ENCODE measurements around the gene TALDO1.

Gene TALDO1

DNA sequence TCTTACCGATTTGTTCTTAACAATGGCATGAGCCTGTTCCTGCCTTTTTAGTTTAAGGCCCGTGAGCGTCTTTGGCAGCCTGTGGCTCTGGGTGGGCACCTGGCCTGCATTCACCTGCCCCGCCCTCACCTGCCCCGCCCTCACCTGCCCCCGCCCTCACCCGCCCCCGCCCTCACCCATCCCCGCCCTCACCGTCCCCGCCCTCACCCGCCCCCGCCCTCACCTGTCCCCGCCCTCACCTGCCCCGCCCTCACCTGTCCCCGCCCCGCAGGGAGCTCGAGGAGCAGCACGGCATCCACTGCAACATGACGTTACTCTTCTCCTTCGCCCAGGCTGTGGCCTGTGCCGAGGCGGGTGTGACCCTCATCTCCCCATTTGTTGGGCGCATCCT, 15.8 kb downstream of the TALDO1 start:
- H3K27ac ChIP-seq, result peak overlapping the region; percentile 54
- TF ChIP-seq CTCF (conservative IDR thresholded peaks at IDR 0.05), result no peak

DNA sequence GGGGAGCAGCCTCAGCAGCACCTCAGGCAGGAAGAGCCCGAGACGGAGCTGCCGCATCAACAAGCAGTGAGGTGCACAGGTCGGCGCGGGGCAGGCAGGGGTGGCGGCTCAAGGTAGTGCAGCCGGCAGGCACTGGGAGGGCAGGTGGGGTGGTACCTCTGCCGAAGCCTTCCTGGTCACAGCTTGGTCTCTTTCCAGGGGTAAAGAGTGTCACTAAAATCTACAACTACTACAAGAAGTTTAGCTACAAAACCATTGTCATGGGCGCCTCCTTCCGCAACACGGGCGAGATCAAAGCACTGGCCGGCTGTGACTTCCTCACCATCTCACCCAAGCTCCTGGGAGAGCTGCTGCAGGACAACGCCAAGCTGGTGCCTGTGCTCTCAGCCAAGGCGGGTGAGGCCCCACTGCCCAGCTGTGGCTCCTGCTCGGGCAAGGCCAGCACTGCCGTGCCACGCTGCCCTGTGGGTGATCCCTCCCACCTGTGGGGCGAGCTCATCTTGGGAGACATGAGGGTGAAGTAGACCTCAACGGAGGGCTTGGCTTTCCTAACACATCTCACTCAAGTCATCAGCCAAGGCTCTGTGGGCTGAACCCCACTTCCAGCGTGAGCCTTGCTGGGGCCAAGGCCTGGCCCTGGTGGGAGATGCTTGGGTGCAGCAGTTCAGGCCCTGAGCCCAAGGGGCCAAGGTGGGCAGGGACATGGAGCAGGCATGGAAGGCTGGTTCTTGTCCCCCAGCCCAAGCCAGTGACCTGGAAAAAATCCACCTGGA, 16.5 kb downstream of the TALDO1 start:
- no peak for TF ChIP-seq CTCF (conservative IDR thresholded peaks at IDR 0.05)
- H3K27ac ChIP-seq, result peak overlapping the region; percentile 35; the same call in 1 of the 2 replicates

GRCh38 chr11:764322-765024, 17.2 kb downstream of the TALDO1 start:
- no peak for TF ChIP-seq CTCF (conservative IDR thresholded peaks at IDR 0.05)
- no peak overlapping the region; the same call in 1 of the 2 replicates for H3K27ac ChIP-seq

DNA sequence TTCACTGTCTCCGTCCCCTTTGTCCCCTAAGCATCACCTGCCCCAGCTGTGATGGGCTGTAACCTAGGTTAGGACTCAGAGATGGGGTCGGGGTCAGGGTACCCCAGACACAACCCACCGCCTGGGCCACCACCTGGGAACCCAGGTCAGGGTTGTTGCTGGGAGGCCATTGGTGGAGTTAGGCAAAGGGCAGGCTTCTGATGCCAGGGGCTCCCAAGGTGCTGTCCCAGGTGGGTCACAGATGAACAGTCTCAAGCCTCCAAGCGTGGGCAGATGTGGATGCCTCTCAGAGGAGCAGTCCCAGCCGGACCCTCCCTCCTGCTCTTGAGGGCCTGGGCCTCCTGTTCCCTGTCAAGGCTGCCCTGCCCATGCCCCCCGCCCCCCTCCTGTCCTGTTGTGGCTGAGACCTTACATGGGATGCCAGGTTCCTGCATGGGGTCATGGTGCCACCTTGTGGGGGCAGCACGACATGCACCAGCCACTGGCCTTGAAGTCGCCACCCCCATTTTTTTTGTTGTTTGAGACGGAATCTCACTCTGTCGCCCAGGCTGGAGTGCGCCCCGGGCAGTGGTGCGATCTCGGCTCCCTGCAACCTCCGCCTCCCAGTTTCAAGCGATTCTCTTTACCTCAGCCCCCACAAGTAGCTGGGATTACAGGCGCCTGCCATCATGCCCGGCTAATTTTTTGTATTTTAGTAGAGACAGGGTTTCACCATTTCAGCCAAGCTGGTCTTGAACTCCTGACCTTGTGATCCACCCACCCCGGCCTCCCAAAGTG, 17.9 kb downstream of the TALDO1 start:
- no peak overlapping the region for H3K27ac ChIP-seq
- peak; percentile 77 for TF ChIP-seq CTCF (conservative IDR thresholded peaks at IDR 0.05)

- no peak overlapping the region for H3K27ac ChIP-seq
- TF ChIP-seq CTCF (conservative IDR thresholded peaks at IDR 0.05), result no peak
Observed at GRCh38 chr11:765802-766091, 18.5 kb downstream of the TALDO1 start.

DNA sequence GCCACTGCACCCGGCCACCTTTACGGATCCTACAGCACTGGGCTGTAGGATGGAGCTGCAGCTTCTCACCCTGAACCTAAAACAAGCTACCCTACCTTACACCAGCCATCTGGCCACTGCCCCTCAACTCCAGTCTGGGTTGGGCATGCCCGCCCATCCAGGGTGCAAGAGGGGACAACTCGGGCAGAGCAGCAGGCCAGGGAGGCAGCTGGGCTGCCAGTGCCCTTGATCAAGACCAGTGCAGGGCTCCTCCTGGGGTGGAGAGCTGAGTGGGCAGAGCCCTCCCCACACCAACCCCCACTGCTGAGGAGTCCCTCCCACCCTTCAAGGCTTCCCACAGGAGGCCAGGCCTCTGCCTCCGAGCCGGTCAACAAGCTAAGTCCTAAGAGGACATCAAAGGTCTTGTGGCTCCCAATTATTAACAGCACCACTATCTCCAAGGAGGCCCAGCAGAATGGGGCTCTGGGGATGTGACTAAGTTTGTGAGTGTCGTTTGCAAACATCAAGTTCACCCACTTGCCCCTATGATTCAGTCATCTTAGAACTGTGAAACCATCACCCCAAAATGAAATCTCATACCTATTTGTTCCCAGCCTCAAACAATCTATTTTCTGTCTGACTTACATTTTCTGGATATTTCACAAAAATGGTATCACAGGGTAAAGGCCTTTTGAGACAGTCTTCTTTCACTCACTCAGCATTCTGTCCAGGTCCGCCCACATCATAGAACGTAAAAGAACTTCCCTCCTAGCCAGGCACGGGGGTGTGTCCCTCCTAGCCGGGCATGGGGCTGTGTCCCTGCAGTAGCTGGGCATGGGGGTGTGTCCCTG, 19.1 kb downstream of the TALDO1 start:
- no peak overlapping the region for H3K27ac ChIP-seq
- no peak for TF ChIP-seq CTCF (conservative IDR thresholded peaks at IDR 0.05)

DNA sequence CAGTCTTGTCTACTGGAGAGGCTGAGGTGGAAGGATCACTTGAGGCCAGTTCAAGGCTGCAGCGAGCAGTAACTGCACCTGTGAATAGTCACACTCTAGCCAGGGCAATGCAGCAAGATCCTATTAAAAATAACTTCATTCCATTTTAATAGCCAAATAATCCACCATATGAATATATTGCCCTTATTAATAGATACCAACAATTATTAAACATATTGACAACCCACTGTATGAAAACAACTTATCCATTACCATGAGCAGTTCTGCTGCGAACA, 19.6 kb downstream of the TALDO1 start:
- no peak overlapping the region for H3K27ac ChIP-seq
- no peak for TF ChIP-seq CTCF (conservative IDR thresholded peaks at IDR 0.05)

All from VCaP (cell line).